OCI-LY7 (cell line): ENCODE data around the gene ISCU. TPM values are rescaled to one million over a fixed set of nuclear protein-coding genes. Genes with fewer than 3 reads are reported as not detected.

Experiments used
- BruUV-seq: library from RNA; stranded (reverse); fragments of 400-500 nt; replicated peaks from 2 replicates; lab custom pipeline; 2021; lab: Mats Ljungman, UMichigan
- CTCF ChIA-PET: fragments of 300-600 bp; sonication (Branson Sonifier 250); formaldehyde crosslinking; loops from one replicate; lab custom pipeline; 2022; ENCODE audit warnings: antibody characterized with exemption; ENCODE audit not compliant: unreplicated experiment; lab: Charles Lee
- POLR2A ChIA-PET: fragments of 300-600 bp; sonication (Branson Sonifier 250); formaldehyde crosslinking; loops from one replicate; lab custom pipeline; 2022; ENCODE audit warnings: antibody characterized with exemption; lab: Charles Lee
- DNase-seq: peaks from one replicate; pipeline ENCODE4 v3.0.0-alpha.2; 2015; ENCODE audit warnings: low spot score
- H2AFZ ChIP-seq: fragments of 200-600 bp; sonication (generic), shearing (Covaris generic); 2 replicates; pipeline ENCODE4 v1.6.1; 2014; ENCODE audit warnings: mild to moderate bottlenecking, antibody characterized with exemption, low read length, moderate library complexity
- H3K27ac ChIP-seq: fragments of 200-600 bp; sonication (generic); 2 replicates; pipeline ENCODE4 v1.5.1; 2014; ENCODE audit warnings: mixed run types, low read depth, mild to moderate bottlenecking, moderate library complexity, low read length, inconsistent platforms; ENCODE audit not compliant: poor library complexity, severe bottlenecking
- H3K36me3 ChIP-seq: fragments of 200-600 bp; sonication (generic); 2 replicates; pipeline ENCODE4 v1.6.1; 2014; ENCODE audit warnings: mild to moderate bottlenecking, antibody characterized with exemption, low read length, moderate library complexity, mixed read lengths; ENCODE audit not compliant: insufficient read depth
- H3K4me1 ChIP-seq: fragments of 200-600 bp; sonication (generic); 2 replicates; pipeline ENCODE4 v1.5.1; 2014; ENCODE audit warnings: mild to moderate bottlenecking, low read length; ENCODE audit not compliant: insufficient read depth, poor library complexity, severe bottlenecking
- H3K4me2 ChIP-seq: fragments of 200-600 bp; sonication (generic); 2 replicates; pipeline ENCODE4 v1.6.1; 2014; ENCODE audit warnings: mild to moderate bottlenecking, low read length
- H3K4me3 ChIP-seq: fragments of 200-600 bp; sonication (generic); 2 replicates; pipeline ENCODE4 v1.5.1; 2014; ENCODE audit warnings: mild to moderate bottlenecking, low read depth, low read length; ENCODE audit not compliant: poor library complexity, severe bottlenecking
- H3K79me2 ChIP-seq: fragments of 200-600 bp; sonication (generic); 2 replicates; pipeline ENCODE4 v1.6.1; 2016; ENCODE audit warnings: low read depth, mild to moderate bottlenecking, low read length, moderate library complexity, mixed read lengths; ENCODE audit not compliant: insufficient read depth
- H3K9me2 ChIP-seq: fragments of 200-600 bp; sonication (generic); 2 replicates; pipeline ENCODE4 v1.6.1; 2016; ENCODE audit warnings: mild to moderate bottlenecking, low read length, mixed read lengths; ENCODE audit not compliant: insufficient read depth
- H3K9me3 ChIP-seq: fragments of 200-600 bp; sonication (generic); 2 replicates; pipeline ENCODE4 v1.6.1; 2014; ENCODE audit warnings: mild to moderate bottlenecking, mixed run types, low read length, mixed read lengths
- H4K20me1 ChIP-seq: fragments of 200-600 bp; sonication (generic); 2 replicates; pipeline ENCODE4 v1.6.1; 2014; ENCODE audit warnings: mild to moderate bottlenecking, antibody characterized with exemption, low read length, moderate library complexity, mixed read lengths; ENCODE audit not compliant: insufficient read depth
- CTCF ChIP-seq: fragments of 200-600 bp; sonication (generic); conservative IDR thresholded peaks from 2 replicates; pipeline ENCODE4 v1.5.1; 2014; ENCODE audit warnings: mild to moderate bottlenecking, antibody characterized with exemption, low read length, moderate library complexity, mixed read lengths
- EZH2phosphoT487 ChIP-seq: fragments of 200-600 bp; sonication (generic); IDR thresholded peaks from 2 replicates; pipeline ENCODE4 v1.6.1; 2018; ENCODE audit warnings: low read depth, borderline replicate concordance, mild to moderate bottlenecking, mixed run types, antibody characterized with exemption, low read length, moderate library complexity, mixed read lengths
- intact Hi-C: fragments of 100-400 bp; cut with micrococcal nuclease; formaldehyde crosslinking; loops from one replicate; pipeline ENCODE4 v1.10.0; 2022; ENCODE audit not compliant: unreplicated experiment
- total RNA-seq, 2 experiments: library from RNA; depleted of rRNA in 1 of 2; stranded (reverse); fragments of >200 nt in 1 of 2; shearing (Covaris generic) in 1 of 2; gene quantifications; 2 replicates each; pipeline ENCODE4 v1.2.3, GENCODE V29; 2014 to 2022

ISCU gene
- total RNA-seq, 2 experiments from 2014 or later: 123 to 146 TPM

- no peaks in the 10 kb centered on the region for H4K20me1 ChIP-seq
- H3K9me3 ChIP-seq: no peaks in the 10 kb centered on the region
- no peak overlapping the region for H2AFZ ChIP-seq
- no TSS peak for BruUV-seq
- H3K36me3 ChIP-seq: no peaks in the 10 kb centered on the region
- H3K79me2 ChIP-seq: no peaks in the 10 kb centered on the region
- no peak overlapping the region for H3K27ac ChIP-seq
- H3K4me3 ChIP-seq: no peak overlapping the region
- POLR2A ChIA-PET: no interaction called here
- DNase-seq: no peak
- no peak overlapping the region for H3K4me2 ChIP-seq
- no peak for TF ChIP-seq EZH2phosphoT487
- H3K4me1 ChIP-seq: no peaks in the 10 kb centered on the region
- H3K9me2 ChIP-seq: no peaks in the 10 kb centered on the region
- CTCF ChIA-PET: no interaction called here
- intact Hi-C loops: no loop called here
Observed at GRCh38 chr12:108594323-108594903, 32.0 kb downstream of the ISCU start.

GRCh38 chr12:108594960-108595710 lies 32.7 kb downstream of the ISCU start:
- CTCF ChIA-PET: no interaction called here
- H2AFZ ChIP-seq: no peak overlapping the region
- no peaks in the 10 kb centered on the region for H3K79me2 ChIP-seq
- no peak overlapping the region for H3K27ac ChIP-seq
- H3K4me1 ChIP-seq: no peaks in the 10 kb centered on the region
- intact Hi-C loops: no loop called here
- TF ChIP-seq CTCF: no peak
- BruUV-seq: no TSS peak
- no peak overlapping the region for H3K4me3 ChIP-seq
- DNase-seq: no peak
- no peaks in the 10 kb centered on the region for H3K36me3 ChIP-seq
- no peak overlapping the region for H3K4me2 ChIP-seq
- no peaks in the 10 kb centered on the region for H4K20me1 ChIP-seq
- H3K9me2 ChIP-seq: no peaks in the 10 kb centered on the region
- no peaks in the 10 kb centered on the region for H3K9me3 ChIP-seq
- POLR2A ChIA-PET: no interaction called here

GRCh38 chr12:108595711-108596647 lies 33.6 kb downstream of the ISCU start:
- Histone ChIP-seq H3K9me3 (no peaks in the 10 kb centered on the region), H2AFZ (no peak overlapping the region), H3K27ac (no peak overlapping the region), H3K36me3 (no peaks in the 10 kb centered on the region), H4K20me1 (no peaks in the 10 kb centered on the region), H3K79me2 (no peaks in the 10 kb centered on the region), H3K4me2 (no peak overlapping the region), H3K9me2 (no peaks in the 10 kb centered on the region), H3K4me1 (no peaks in the 10 kb centered on the region), H3K4me3 (no peak overlapping the region)
- intact Hi-C loops: no loop called here
- TF ChIP-seq EZH2phosphoT487 (no peak), CTCF (no peak)
- CTCF ChIA-PET: no interaction called here
- DNase-seq: no peak
- no TSS peak for BruUV-seq
- POLR2A ChIA-PET: interaction anchor here (0.5 to 0.8 kb wide), 2 partner anchors 19 to 481 kb away, joined by 3 read pairs; no protein-coding TSS in a partner anchor
